Activated CD4-positive, alpha-beta T cell treated with anti-CD3 and anti-CD28 coated beads, Interleukin-2, amount 50 U/mL, for 4 hours (primary cell): Measurements from ENCODE around the gene SMYD5.
"Not testable (repeated sequence)": the region's sequence is repeated elsewhere in the genome, so short reads cannot be mapped to it uniquely, and the experiment has no call there.

Experiments used
- DNase-seq, 2 experiments: peaks; one replicate each; pipeline ENCODE4 v3.0.0-alpha.2; 2020

The SMYD5 gene

GRCh38 chr2:73214120-73215035, at the start of gene SMYD5:
TSS of gene SMYD5 (plus strand) at chr2:73214245. CDS start at chr2:73214267, 22 bp downstream.
- DNase-seq = peak; percentile 92 to 93

GRCh38 chr2:73165978-73166377, 48.1 kb upstream of the SMYD5 start:
- not testable (repeated sequence) for DNase-seq

- DNase-seq = not testable (repeated sequence)
Observed at GRCh38 chr2:73166813-73167212, 47.2 kb upstream of the SMYD5 start.

- not testable (repeated sequence) for DNase-seq
Observed at GRCh38 chr2:73168348-73168747, 45.7 kb upstream of the SMYD5 start.

- not testable (repeated sequence) for DNase-seq
Observed at GRCh38 chr2:73170341-73170740, 43.7 kb upstream of the SMYD5 start.

GRCh38 chr2:73172963-73173362, 41.1 kb upstream of the SMYD5 start:
- DNase-seq = peak in 1 of 2 experiments; percentile 17

GRCh38 chr2:73173781-73174180, 40.3 kb upstream of the SMYD5 start:
- no peak for DNase-seq

GRCh38 chr2:73174244-73174643, 39.8 kb upstream of the SMYD5 start:
- no peak for DNase-seq

GRCh38 chr2:73174941-73175662, 38.9 kb upstream of the SMYD5 start:
- DNase-seq = no peak

GRCh38 chr2:73175663-73176204, 38.3 kb upstream of the SMYD5 start:
- DNase-seq = peak; percentile 53 to 63

- DNase-seq = no peak
Observed at GRCh38 chr2:73176205-73176880, 37.7 kb upstream of the SMYD5 start.

- DNase-seq = peak; percentile 85 to 86
Observed at GRCh38 chr2:73176881-73177644, 37.0 kb upstream of the SMYD5 start.

- DNase-seq = no peak
Observed at GRCh38 chr2:73177645-73178255, 36.3 kb upstream of the SMYD5 start.

GRCh38 chr2:73185965-73186364, 28.1 kb upstream of the SMYD5 start:
- no peak for DNase-seq

- DNase-seq = no peak
Observed at GRCh38 chr2:73187549-73187948, 26.5 kb upstream of the SMYD5 start.

- no peak for DNase-seq
Observed at GRCh38 chr2:73197579-73197978, 16.5 kb upstream of the SMYD5 start.

GRCh38 chr2:73200281-73200680, 13.8 kb upstream of the SMYD5 start:
- DNase-seq = not testable (repeated sequence)

GRCh38 chr2:73202156-73203054, 11.6 kb upstream of the SMYD5 start, which contains the start of gene NOTO:
TSS of gene NOTO (plus strand) at chr2:73202574. CDS start at chr2:73202667, 93 bp downstream.
- DNase-seq = no peak

- DNase-seq = no peak
Observed at GRCh38 chr2:73203055-73203681, 10.9 kb upstream of the SMYD5 start.

- DNase-seq = no peak
Observed at GRCh38 chr2:73205611-73206010, 8.4 kb upstream of the SMYD5 start.
